Keratinocyte (primary cell): ENCODE data around the gene AGBL2. TPM values are rescaled to one million over a fixed set of nuclear protein-coding genes. Genes with fewer than 3 reads are reported as not detected.

Experiments used
- DNase-seq: peaks from one replicate; pipeline ENCODE4 v3.0.0-alpha.2; 2011; ENCODE audit warnings: low read depth, missing footprints, low spot score
- FAIRE-seq: peaks from 2 replicates; lab custom pipeline; 2011; peaks lifted over from hg19 to GRCh38; lab: Jason Lieb, UNC
- H2AFZ ChIP-seq: 2 replicates; pipeline ENCODE4 v1.6.0; 2012; ENCODE audit warnings: low read length, control low read depth, inconsistent platforms; ENCODE audit not compliant: control insufficient read depth
- H3K27ac ChIP-seq: 2 replicates; pipeline ENCODE4 v1.5.1; 2011; ENCODE audit warnings: low read length; ENCODE audit not compliant: control insufficient read depth, insufficient read depth
- H3K27me3 ChIP-seq: 3 replicates; pipeline ENCODE4 v1.6.0; 2011; ENCODE audit warnings: low read length; ENCODE audit not compliant: control insufficient read depth, insufficient read depth; ENCODE audit errors: extremely low read depth
- H3K36me3 ChIP-seq, 2 experiments: 2 replicates in 1 of 2; 3 replicates in 1 of 2; pipeline ENCODE4 v1.5.1; 2011; ENCODE audit warnings: low read length in 2 of 2, mild to moderate bottlenecking in 1 of 2; ENCODE audit not compliant: control insufficient read depth in 2 of 2, insufficient read depth in 2 of 2; ENCODE audit errors: extremely low read depth in 1 of 2
- H3K4me1 ChIP-seq: 3 replicates; pipeline ENCODE4 v1.5.1; 2011; ENCODE audit warnings: low read length; ENCODE audit not compliant: control insufficient read depth, insufficient read depth; ENCODE audit errors: extremely low read depth
- H3K4me2 ChIP-seq: 3 replicates; pipeline ENCODE4 v1.6.0; 2011; ENCODE audit warnings: low read depth, low read length; ENCODE audit not compliant: control insufficient read depth, insufficient read depth; ENCODE audit errors: extremely low read depth
- H3K4me3 ChIP-seq, 3 experiments: fragments of 200-600 bp in 1 of 3; sonication (generic) in 1 of 3; 2 replicates in 2 of 3; 3 replicates in 1 of 3; pipeline ENCODE4 v1.5.1; 2011 to 2016; ENCODE audit warnings: low read length in 3 of 3, mild to moderate bottlenecking in 3 of 3, control low read depth in 2 of 3, inconsistent platforms in 1 of 3, low read depth in 1 of 3, mixed read lengths in 1 of 3, mixed run types in 1 of 3, moderate library complexity in 1 of 3; ENCODE audit not compliant: control insufficient read depth in 2 of 3, insufficient read depth in 2 of 3; ENCODE audit errors: extremely low read depth in 1 of 3
- H3K79me2 ChIP-seq: 2 replicates; pipeline ENCODE4 v1.6.0; 2012; ENCODE audit warnings: low read length; ENCODE audit not compliant: control insufficient read depth, insufficient read depth
- H3K9ac ChIP-seq: 3 replicates; pipeline ENCODE4 v1.6.0; 2011; ENCODE audit warnings: low read length; ENCODE audit not compliant: control insufficient read depth, insufficient read depth; ENCODE audit errors: extremely low read depth
- H3K9me1 ChIP-seq: 3 replicates; pipeline ENCODE4 v1.6.0; 2011; ENCODE audit warnings: low read length; ENCODE audit not compliant: control insufficient read depth, insufficient read depth; ENCODE audit errors: extremely low read depth
- H3K9me3 ChIP-seq: 2 replicates; pipeline ENCODE4 v1.5.1; 2012; ENCODE audit warnings: low read depth, low read length; ENCODE audit not compliant: control insufficient read depth
- H4K20me1 ChIP-seq: 3 replicates; pipeline ENCODE4 v1.6.0; 2011; ENCODE audit warnings: low read length; ENCODE audit not compliant: control insufficient read depth, insufficient read depth; ENCODE audit errors: extremely low read depth
- CTCF ChIP-seq, 3 experiments: IDR thresholded peaks in 1 of 3; conservative IDR thresholded peaks in 1 of 3; optimal IDR thresholded peaks in 1 of 3; 2 replicates in 2 of 3; 3 replicates in 1 of 3; pipeline versions ENCODE3 to v1.5.1; 2011; ENCODE audit warnings: low read length in 3 of 3, mild to moderate bottlenecking in 3 of 3, moderate library complexity in 2 of 3, control low read depth in 1 of 3, inconsistent platforms in 1 of 3; ENCODE audit not compliant: insufficient read depth in 2 of 3; ENCODE audit errors: extremely low read depth in 1 of 3
- EZH2 ChIP-seq: IDR thresholded peaks from one replicate; pipeline ENCODE4 v1.6.1; 2012; ENCODE audit warnings: inconsistent platforms, mild to moderate bottlenecking, low read length, moderate library complexity
- dilution Hi-C: fragments of 300-500 bp; cut with MboI; formaldehyde crosslinking; loops from one replicate; pipeline ENCODE4 v1.7.0; 2020; ENCODE audit warnings: low sequenced_read_pairs; ENCODE audit not compliant: extremely low pct_ligation_motif_present
- polyA plus RNA-seq, 5 experiments: library from polyadenylated mRNA; depleted of rRNA in 3 of 5; stranded (reverse) in 3 of 5; stranded (forward) in 1 of 5; unstranded in 1 of 5; fragments of >200 nt; gene quantifications; 1 replicate in 1 of 5; 2 replicates in 3 of 5; 3 replicates in 1 of 5; pipeline versions ENCODE4 v1.2.1 to v1.2.3, GENCODE V29; 2011 to 2012; ENCODE audit warnings: missing spikeins in 2 of 5, low read depth in 1 of 5, low replicate concordance in 1 of 5

Gene AGBL2
- polyA plus RNA-seq, 1 donor (not counting 4 experiments of a cell fraction or from before 2014, with no cell fraction given), result 1.3 TPM

- Histone ChIP-seq H2AFZ (no peak overlapping the region), H3K27ac (no peak overlapping the region), H3K36me3 (peaks cover 16 to 19% of the 10 kb centered on the region in 2 experiments), H3K4me1 (no peaks in the 10 kb centered on the region), H3K27me3 (no peaks in the 10 kb centered on the region), H3K4me2 (no peak overlapping the region), H3K79me2 (no peaks in the 10 kb centered on the region), H3K4me3 (no peak overlapping the region), H3K9ac (no peak overlapping the region), H3K9me3 (no peaks in the 10 kb centered on the region), H3K9me1 (no peaks in the 10 kb centered on the region), H4K20me1 (no peaks in the 10 kb centered on the region)
- dilution Hi-C loops, result no loop called here
- TF ChIP-seq EZH2, result no peak
- no peak for FAIRE-seq
- DNase-seq, result no peak
Measured at GRCh38 chr11:47617417-47617809, 97.8 kb downstream of the AGBL2 start.

- no peak overlapping the region for H3K9ac ChIP-seq
- H3K27me3 ChIP-seq, result no peaks in the 10 kb centered on the region
- H3K4me2 ChIP-seq, result no peak overlapping the region
- no peak for TF ChIP-seq EZH2
- TF ChIP-seq CTCF (optimal IDR thresholded peaks at IDR 0.05 in 1 of 3, IDR thresholded peaks at IDR 0.05 in 1 of 3, conservative IDR thresholded peaks at IDR 0.05 in 1 of 3; ENCODE audit: extremely low read depth in 1 of 3, insufficient read depth in 2 of 3, low read length in 3 of 3), result peak; percentile 60 to 70 (median 69)
- no peak for DNase-seq
- no peak overlapping the region for H3K27ac ChIP-seq
- dilution Hi-C loops, result no loop called here
- peaks cover 14 to 16% of the 10 kb centered on the region in 2 experiments for H3K36me3 ChIP-seq
- H3K9me3 ChIP-seq, result no peaks in the 10 kb centered on the region
- H3K4me1 ChIP-seq, result no peaks in the 10 kb centered on the region
- no peak overlapping the region for H2AFZ ChIP-seq
- H3K9me1 ChIP-seq, result no peaks in the 10 kb centered on the region
- H3K4me3 ChIP-seq, result no peak overlapping the region
- no peak for FAIRE-seq
- no peaks in the 10 kb centered on the region for H4K20me1 ChIP-seq
- no peaks in the 10 kb centered on the region for H3K79me2 ChIP-seq
Measured at GRCh38 chr11:47616726-47617416, 98.3 kb downstream of the AGBL2 start.
